Endothelial cell of umbilical vein (primary cell): ENCODE results near the gene RGS6. TPM values are rescaled to one million over a fixed set of nuclear protein-coding genes. Genes with fewer than 3 reads are reported as not detected.

Experiments used
- BruUV-seq: library from RNA; stranded (reverse); fragments of 400-500 nt; replicated peaks from 2 replicates; lab custom pipeline; 2021; lab: Mats Ljungman, UMichigan
- CTCF ChIA-PET: fragments of 300-600, 350-600 bp; sonication (Branson Sonifier 250); formaldehyde crosslinking; loops from one replicate; lab custom pipeline; 2021; ENCODE audit warnings: antibody characterized with exemption, inconsistent platforms; lab: Charles Lee
- POLR2A ChIA-PET: fragments of 300-600, 350-600 bp; sonication (Branson Sonifier 250); formaldehyde crosslinking; loops from one replicate; lab custom pipeline; 2021; ENCODE audit warnings: antibody characterized with exemption, inconsistent platforms; lab: Charles Lee
- DNase-seq: peaks from one replicate; pipeline ENCODE4 v3.0.0-alpha.2; 2011; ENCODE audit warnings: low read depth, low spot score
- FAIRE-seq: peaks from 2 replicates; lab custom pipeline; 2011; peaks lifted over from hg19 to GRCh38; lab: Jason Lieb, UNC
- H2AFZ ChIP-seq: 2 replicates; pipeline ENCODE4 v1.6.0; 2012; ENCODE audit warnings: low read depth, low read length, control low read depth, inconsistent platforms
- H3K27ac ChIP-seq: 2 replicates; pipeline ENCODE4 v1.5.1; 2011; ENCODE audit warnings: low read depth, mild to moderate bottlenecking, control low read depth, low read length, moderate library complexity; ENCODE audit not compliant: insufficient read depth
- H3K27me3 ChIP-seq, 2 experiments: 2 replicates each; pipeline versions ENCODE4 v1.6.0 to v1.6.1; 2011; ENCODE audit warnings: low read length in 2 of 2, mixed read lengths in 1 of 2; ENCODE audit not compliant: control insufficient read depth in 2 of 2, insufficient read depth in 2 of 2
- H3K36me3 ChIP-seq, 2 experiments: 2 replicates in 1 of 2; 3 replicates in 1 of 2; pipeline ENCODE4 v1.5.1; 2011; ENCODE audit warnings: low read length in 2 of 2, mild to moderate bottlenecking in 1 of 2, moderate library complexity in 1 of 2; ENCODE audit not compliant: control insufficient read depth in 2 of 2, insufficient read depth in 2 of 2; ENCODE audit errors: extremely low read depth in 1 of 2
- H3K4me1 ChIP-seq: 3 replicates; pipeline ENCODE4 v1.5.1; 2011; ENCODE audit warnings: mild to moderate bottlenecking, low read length; ENCODE audit not compliant: control insufficient read depth, insufficient read depth; ENCODE audit errors: extremely low read depth
- H3K4me2 ChIP-seq: 2 replicates; pipeline ENCODE4 v1.6.1; 2011; ENCODE audit warnings: low read length, control low read depth, mixed read lengths; ENCODE audit not compliant: insufficient read depth
- H3K4me3 ChIP-seq, 3 experiments: fragments of 200-600 bp in 1 of 3; sonication (generic), shearing (Covaris generic) in 1 of 3; replicated peaks in 1 of 3; 2 replicates each; pipeline ENCODE4 v1.5.1; 2011 to 2016; ENCODE audit warnings: control low read depth in 3 of 3, low read length in 3 of 3, mild to moderate bottlenecking in 2 of 3, inconsistent platforms in 1 of 3, low read depth in 1 of 3, moderate library complexity in 1 of 3; ENCODE audit not compliant: insufficient read depth in 1 of 3
- H3K79me2 ChIP-seq: 2 replicates; pipeline ENCODE4 v1.6.0; 2012; ENCODE audit warnings: low read length, inconsistent platforms; ENCODE audit not compliant: control insufficient read depth, insufficient read depth
- H3K9ac ChIP-seq: replicated peaks from 2 replicates; pipeline ENCODE3; 2011; ENCODE audit warnings: low read length, control low read depth; ENCODE audit not compliant: insufficient read depth; ENCODE audit errors: extremely low read depth
- H3K9me1 ChIP-seq: replicated peaks from 3 replicates; pipeline ENCODE4 v1.6.0; 2011; ENCODE audit warnings: mild to moderate bottlenecking, low read length; ENCODE audit not compliant: control insufficient read depth, insufficient read depth; ENCODE audit errors: extremely low read depth
- H3K9me3 ChIP-seq: replicated peaks from 2 replicates; pipeline ENCODE4 v1.5.1; 2012; ENCODE audit warnings: low read length, inconsistent platforms; ENCODE audit not compliant: control insufficient read depth, insufficient read depth
- H4K20me1 ChIP-seq: replicated peaks from 2 replicates; pipeline ENCODE3; 2011; ENCODE audit warnings: mild to moderate bottlenecking, low read length; ENCODE audit not compliant: control insufficient read depth, insufficient read depth; ENCODE audit errors: extremely low read depth
- EZH2 ChIP-seq: IDR thresholded peaks from 2 replicates; pipeline ENCODE4 v1.6.1; 2012; ENCODE audit warnings: borderline replicate concordance, low read depth, mild to moderate bottlenecking, moderate library complexity, low read length, inconsistent platforms; ENCODE audit not compliant: severe bottlenecking
- FOS ChIP-seq: IDR thresholded peaks from 2 replicates; pipeline ENCODE4 v1.6.1; 2011; ENCODE audit warnings: mild to moderate bottlenecking, low read length, moderate library complexity, borderline replicate concordance; ENCODE audit not compliant: insufficient read depth
- GATA2 ChIP-seq: IDR thresholded peaks from 2 replicates; pipeline ENCODE4 v1.7.0; 2011; ENCODE audit warnings: low read depth, mild to moderate bottlenecking, moderate library complexity, mixed read lengths, low read length; ENCODE audit not compliant: insufficient read length, insufficient read depth
- JUN ChIP-seq: IDR thresholded peaks from 2 replicates; pipeline ENCODE4 v1.6.1; 2011; ENCODE audit warnings: borderline replicate concordance, low read depth; ENCODE audit not compliant: insufficient read length, insufficient read depth
- MAX ChIP-seq: IDR thresholded peaks from 2 replicates; pipeline ENCODE4 v1.6.1; 2011; ENCODE audit not compliant: insufficient read depth, insufficient read length
- POLR2A ChIP-seq: IDR thresholded peaks from 2 replicates; pipeline ENCODE4 v1.6.1; 2012; ENCODE audit warnings: low read depth, mild to moderate bottlenecking, control low read depth, low read length
- POLR2AphosphoS5 ChIP-seq: IDR thresholded peaks from 2 replicates; pipeline ENCODE4 v1.6.1; 2012; ENCODE audit warnings: low read depth, mild to moderate bottlenecking, control low read depth, low read length, moderate library complexity; ENCODE audit not compliant: insufficient read depth
- dilution Hi-C: fragments of 300-500 bp; cut with MboI; formaldehyde crosslinking; loops from one replicate; pipeline ENCODE4 v1.15.0; 2019; ENCODE audit warnings: low sequenced_read_pairs; ENCODE audit not compliant: extremely low pct_ligation_motif_present
- intact Hi-C: fragments of 100-400 bp; cut with micrococcal nuclease; formaldehyde crosslinking; loops from one replicate; pipeline ENCODE4 v1.10.0; 2022
- polyA plus RNA-seq, 4 experiments: library from polyadenylated mRNA; depleted of rRNA in 3 of 4; stranded (reverse) in 3 of 4; unstranded in 1 of 4; fragments of >200 nt; gene quantifications; 2 replicates each; pipeline versions ENCODE4 v1.2.1 to v1.2.3, GENCODE V29; 2011 to 2012; ENCODE audit warnings: missing spikeins in 1 of 4
- total RNA-seq: library from RNA; stranded (reverse); gene quantifications from 2 replicates; pipeline ENCODE4 v1.2.3, GENCODE V29; 2021
- TF ChIP-seq, protein P1 (sequence below), 2 donors: IDR thresholded peaks; 1 replicate in 1 of 2; 2 replicates in 1 of 2; pipeline ENCODE4 v1.5.1; 2011; ENCODE audit warnings: low read length in 2 of 2, mild to moderate bottlenecking in 2 of 2, moderate library complexity in 2 of 2, control low read depth in 1 of 2, inconsistent platforms in 1 of 2, low read depth in 1 of 2; ENCODE audit not compliant: insufficient read depth in 1 of 2; ENCODE audit errors: extremely low read depth in 1 of 2

The RGS6 gene
- total and polyA plus RNA-seq, 2 donors (not counting 3 experiments of a cell fraction or from before 2014, with no cell fraction given) = not detected

GRCh38 chr14:72120315-72120714, 188.1 kb downstream of the RGS6 start:
- BruUV-seq = no TSS peak
- Histone ChIP-seq H3K36me3 (no peaks in the 10 kb centered on the region), H3K9me1 (no peaks in the 10 kb centered on the region), H3K27me3 (no peaks in the 10 kb centered on the region), H3K4me3 (no peak overlapping the region), H3K27ac (no peak overlapping the region), H3K9ac (no peak overlapping the region), H3K9me3 (no peaks in the 10 kb centered on the region), H3K4me2 (no peak overlapping the region), H4K20me1 (no peaks in the 10 kb centered on the region), H3K79me2 (no peaks in the 10 kb centered on the region), H2AFZ (no peak overlapping the region), H3K4me1 (no peaks in the 10 kb centered on the region)
- TF ChIP-seq, protein P1, sequence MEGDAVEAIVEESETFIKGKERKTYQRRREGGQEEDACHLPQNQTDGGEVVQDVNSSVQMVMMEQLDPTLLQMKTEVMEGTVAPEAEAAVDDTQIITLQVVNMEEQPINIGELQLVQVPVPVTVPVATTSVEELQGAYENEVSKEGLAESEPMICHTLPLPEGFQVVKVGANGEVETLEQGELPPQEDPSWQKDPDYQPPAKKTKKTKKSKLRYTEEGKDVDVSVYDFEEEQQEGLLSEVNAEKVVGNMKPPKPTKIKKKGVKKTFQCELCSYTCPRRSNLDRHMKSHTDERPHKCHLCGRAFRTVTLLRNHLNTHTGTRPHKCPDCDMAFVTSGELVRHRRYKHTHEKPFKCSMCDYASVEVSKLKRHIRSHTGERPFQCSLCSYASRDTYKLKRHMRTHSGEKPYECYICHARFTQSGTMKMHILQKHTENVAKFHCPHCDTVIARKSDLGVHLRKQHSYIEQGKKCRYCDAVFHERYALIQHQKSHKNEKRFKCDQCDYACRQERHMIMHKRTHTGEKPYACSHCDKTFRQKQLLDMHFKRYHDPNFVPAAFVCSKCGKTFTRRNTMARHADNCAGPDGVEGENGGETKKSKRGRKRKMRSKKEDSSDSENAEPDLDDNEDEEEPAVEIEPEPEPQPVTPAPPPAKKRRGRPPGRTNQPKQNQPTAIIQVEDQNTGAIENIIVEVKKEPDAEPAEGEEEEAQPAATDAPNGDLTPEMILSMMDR (IDR thresholded peaks at IDR 0.05; ENCODE audit: extremely low read depth in 1 of 2, insufficient read depth in 1 of 2, low read depth in 1 of 2, low read length in 2 of 2) = no peak
- no peak for TF ChIP-seq POLR2AphosphoS5
- no peak for TF ChIP-seq GATA2
- no peak for TF ChIP-seq EZH2
- no peak for TF ChIP-seq JUN
- TF ChIP-seq POLR2A = no peak
- TF ChIP-seq MAX = no peak
- TF ChIP-seq FOS = no peak
- dilution Hi-C loops = no loop called here
- no peak for DNase-seq
- intact Hi-C loops = no loop called here
- CTCF ChIA-PET = no interaction called here
- no peak for FAIRE-seq
- POLR2A ChIA-PET = no interaction called here
